IMR-90 (cell line): Measurements from ENCODE around the gene HOXA3. TPM values are rescaled to one million over a fixed set of nuclear protein-coding genes. Genes with fewer than 3 reads are reported as not detected.

Source experiments
- ATAC-seq: fragments of 200-7000 bp; cut with Tn5 transposase; 2 replicates; pipeline ENCODE4 v1.9.1; 2020; ENCODE audit warnings: low read depth, mild to moderate bottlenecking, moderate library complexity
- BruUV-seq: library from RNA; stranded (reverse); fragments of 400-500 nt; replicated peaks from 2 replicates; lab custom pipeline; 2021; lab: Mats Ljungman, UMichigan
- CTCF ChIA-PET: fragments of 300-600 bp; formaldehyde crosslinking; extraction: SDS; loops from one replicate; lab custom pipeline; 2021; ENCODE audit warnings: antibody characterized with exemption; lab: Yijun Ruan, JAX
- POLR2A ChIA-PET: fragments of 300-600 bp; sonication (Branson Sonifier 250); formaldehyde crosslinking; loops from one replicate; lab custom pipeline; 2022; ENCODE audit warnings: antibody characterized with exemption; ENCODE audit not compliant: unreplicated experiment; lab: Charles Lee
- DNase-seq: peaks from one replicate; pipeline ENCODE4 v3.0.0; 2013
- H2AFZ ChIP-seq: replicated peaks from 2 replicates; pipeline ENCODE3; 2013; ENCODE audit warnings: low read length, mild to moderate bottlenecking; ENCODE audit not compliant: poor library complexity
- H2AK5ac ChIP-seq: 2 replicates; pipeline ENCODE4 v1.6.1; 2013; ENCODE audit warnings: low read depth, low read length, inconsistent platforms
- H2AK9ac ChIP-seq: replicated peaks from 2 replicates; pipeline ENCODE3; 2013; ENCODE audit warnings: mild to moderate bottlenecking, low read depth, low read length, moderate library complexity; ENCODE audit not compliant: poor library complexity
- H2BK120ac ChIP-seq: 2 replicates; pipeline ENCODE4 v1.6.1; 2013; ENCODE audit warnings: low read depth, low read length, inconsistent platforms
- H2BK15ac ChIP-seq: 3 replicates; pipeline ENCODE4 v1.6.1; 2013; ENCODE audit warnings: low read depth, low read length, inconsistent platforms
- H2BK20ac ChIP-seq: 2 replicates; pipeline ENCODE4 v1.6.1; 2013; ENCODE audit warnings: low read depth, mild to moderate bottlenecking, inconsistent platforms, low read length, moderate library complexity
- H2BK5ac ChIP-seq: 2 replicates; pipeline ENCODE4 v1.6.1; 2013; ENCODE audit warnings: mild to moderate bottlenecking, low read depth, low read length, inconsistent platforms; ENCODE audit not compliant: poor library complexity, severe bottlenecking
- H3K14ac ChIP-seq: replicated peaks from 2 replicates; pipeline ENCODE4 v1.6.1; 2013; ENCODE audit warnings: low read depth, low read length, inconsistent platforms
- H3K18ac ChIP-seq: 2 replicates; pipeline ENCODE4 v1.6.1; 2013; ENCODE audit warnings: low read depth, low read length, control low read depth
- H3K23ac ChIP-seq: 2 replicates; pipeline ENCODE4 v1.6.1; 2013; ENCODE audit warnings: low read depth, low read length, inconsistent platforms
- H3K27ac ChIP-seq: 2 replicates; pipeline ENCODE4 v1.5.1; 2013; ENCODE audit warnings: mild to moderate bottlenecking, control low read depth, low read length; ENCODE audit not compliant: insufficient read depth
- H3K27me3 ChIP-seq: 2 replicates; pipeline ENCODE4 v1.6.1; 2013; ENCODE audit warnings: low read length; ENCODE audit not compliant: control insufficient read depth, insufficient read depth
- H3K36me3 ChIP-seq: 2 replicates; pipeline ENCODE4 v1.6.1; 2013; ENCODE audit warnings: low read length, mixed read lengths; ENCODE audit not compliant: control insufficient read depth, insufficient read depth
- H3K4ac ChIP-seq: 2 replicates; pipeline ENCODE4 v1.6.1; 2013; ENCODE audit warnings: low read depth, low read length, inconsistent platforms
- H3K4me1 ChIP-seq: 2 replicates; pipeline ENCODE4 v1.6.1; 2013; ENCODE audit warnings: low read length, mixed read lengths; ENCODE audit not compliant: control insufficient read depth, insufficient read depth
- H3K4me2 ChIP-seq: 2 replicates; pipeline ENCODE4 v1.6.1; 2013; ENCODE audit warnings: low read depth, mild to moderate bottlenecking, control low read depth, low read length, moderate library complexity
- H3K4me3 ChIP-seq: 2 replicates; pipeline ENCODE4 v1.5.1; 2013; ENCODE audit warnings: low read depth, mild to moderate bottlenecking, control low read depth, low read length, moderate library complexity; ENCODE audit not compliant: insufficient read depth
- H3K56ac ChIP-seq: 2 replicates; pipeline ENCODE4 v1.6.1; 2013; ENCODE audit warnings: low read length, inconsistent platforms; ENCODE audit not compliant: insufficient read depth; ENCODE audit errors: extremely low read depth
- H3K79me1 ChIP-seq, 2 experiments: 2 replicates each; pipeline ENCODE4 v1.6.1; 2013; ENCODE audit warnings: low read length in 2 of 2, inconsistent platforms in 1 of 2, low read depth in 1 of 2
- H3K9ac ChIP-seq: 2 replicates; pipeline ENCODE4 v1.6.1; 2013; ENCODE audit warnings: low read depth, low read length, control low read depth
- H3K9me1 ChIP-seq: 2 replicates; pipeline ENCODE4 v1.6.1; 2013; ENCODE audit warnings: low read length, inconsistent platforms; ENCODE audit not compliant: insufficient read depth
- H3K9me3 ChIP-seq: 2 replicates; pipeline ENCODE4 v1.6.1; 2013; ENCODE audit warnings: low read length; ENCODE audit not compliant: control insufficient read depth, insufficient read depth
- H4K20me1 ChIP-seq: 2 replicates; pipeline ENCODE4 v1.6.1; 2013; ENCODE audit warnings: low read length, inconsistent platforms; ENCODE audit not compliant: insufficient read depth
- H4K5ac ChIP-seq: 2 replicates; pipeline ENCODE4 v1.6.1; 2013; ENCODE audit warnings: mild to moderate bottlenecking, low read depth, low read length, control low read depth
- H4K8ac ChIP-seq, 2 experiments: 2 replicates each; pipeline ENCODE4 v1.6.1; 2013; ENCODE audit warnings: low read depth in 2 of 2, low read length in 2 of 2, control low read depth in 1 of 2, inconsistent platforms in 1 of 2
- H4K91ac ChIP-seq: 2 replicates; pipeline ENCODE4 v1.6.1; 2013; ENCODE audit warnings: low read depth, low read length, inconsistent platforms; ENCODE audit not compliant: insufficient read depth
- BHLHE40 ChIP-seq: fragments of 150-350 bp; IDR thresholded peaks from 2 replicates; pipeline ENCODE4 v1.6.1; 2016; ENCODE audit warnings: mild to moderate bottlenecking, low read depth, low read length
- SMC3 ChIP-seq: fragments of 150-350 bp; IDR thresholded peaks from 2 replicates; pipeline ENCODE4 v1.6.1; 2016; ENCODE audit warnings: low read depth, mild to moderate bottlenecking, antibody characterized with exemption, low read length, moderate library complexity
- WGBS, 2 experiments: methylation state at CpG; one replicate each; pipeline versions ENCODE4 v1.1.5 to v1.1.7; 2013; ENCODE audit warnings: missing lambda C conversion rate in 2 of 2; ENCODE audit not compliant: insufficient read length in 1 of 2; ENCODE audit errors: extremely low coverage in 2 of 2; 5-methylcytosine and 5-hydroxymethylcytosine counted together
- dilution Hi-C: fragments of 300-500 bp; cut with HindIII; formaldehyde crosslinking; loops from one replicate; pipeline ENCODE4 v1.14.3; 2018; ENCODE audit warnings: low sequenced_read_pairs; ENCODE audit not compliant: unreplicated experiment
- in situ Hi-C: fragments of 300-500 bp; cut with MboI; formaldehyde crosslinking; loops from 3 replicates; pipeline ENCODE4 v1.14.3; 2019; ENCODE audit warnings: low sequenced_read_pairs, inconsistent platforms, mixed read lengths
- intact Hi-C: fragments of 100-400 bp; cut with micrococcal nuclease; formaldehyde crosslinking; loops from 2 replicates; pipeline ENCODE4 v1.10.0; 2022
- polyA plus RNA-seq, 3 experiments: library from polyadenylated mRNA; depleted of rRNA; stranded (reverse); fragments of >200 nt; gene quantifications; 2 replicates each; pipeline ENCODE4 v1.2.3, GENCODE V29; 2012; ENCODE audit warnings: low replicate concordance in 1 of 3
- total RNA-seq: library from RNA; depleted of rRNA; stranded (reverse); fragments of >200 nt; gene quantifications from 2 replicates; pipeline ENCODE4 v1.2.3, GENCODE V29; 2012
- TF ChIP-seq, protein P1 (sequence below): fragments of 150-350 bp; IDR thresholded peaks from 2 replicates; pipeline ENCODE4 v1.6.1; 2016; ENCODE audit warnings: low read depth, mild to moderate bottlenecking, low read length, moderate library complexity, borderline replicate concordance

Gene HOXA3
- total and polyA plus RNA-seq, 2 of the 4 experiments (the other 2 are of a cell fraction): 0.90 to 5.4 TPM

DNA sequence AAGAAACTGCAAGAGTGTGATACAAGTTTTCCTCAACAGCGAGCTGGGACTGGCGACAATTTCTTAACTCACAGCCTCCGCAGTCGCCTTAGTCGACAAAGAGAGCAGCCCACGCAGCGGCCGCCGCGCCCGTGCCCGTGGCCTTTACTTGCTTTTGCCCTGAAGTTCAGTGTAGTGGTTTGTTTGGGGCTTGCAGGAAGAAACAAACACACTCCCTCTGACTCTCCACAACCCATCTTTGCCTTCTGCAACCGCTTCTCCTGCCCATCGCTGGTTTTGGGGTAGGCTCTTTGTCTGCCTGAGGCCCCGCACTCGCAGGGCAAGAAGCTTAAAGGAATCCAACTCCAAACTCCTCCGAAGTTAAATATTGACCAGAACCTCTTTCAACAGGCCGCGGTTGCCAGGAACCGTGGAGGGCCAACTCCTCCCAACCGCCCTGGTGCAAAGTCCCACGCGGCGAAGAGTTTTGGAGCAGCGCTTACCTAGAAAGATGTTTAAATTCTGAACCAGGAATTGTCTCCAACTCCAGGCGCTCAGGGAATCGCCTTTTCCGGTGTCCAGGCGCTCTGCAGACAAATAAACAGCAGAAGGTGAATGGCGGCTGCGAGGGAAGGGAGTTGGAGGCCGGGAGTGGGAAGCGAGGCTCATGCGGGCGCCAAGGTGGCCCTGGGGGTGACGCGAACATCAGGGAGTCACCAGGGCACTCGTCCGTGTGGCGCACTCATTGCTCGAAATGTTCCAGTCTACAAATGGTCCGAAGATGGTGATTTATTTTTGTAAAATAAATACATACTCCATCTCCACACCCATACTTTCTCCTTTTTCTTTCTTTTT is 30.1 kb downstream of the HOXA3 start:
- Histone ChIP-seq H3K9me1 (peaks cover 12% of the 10 kb centered on the region), H3K9me3 (no peaks in the 10 kb centered on the region), H4K91ac (peak overlapping the region; percentile 96), H2BK20ac (peak overlapping the region; percentile 63), H3K4me1 (peaks cover 36% of the 10 kb centered on the region), H3K4me3 (peak overlapping the region; percentile 48), H2BK15ac (peak overlapping the region; percentile 64), H2BK120ac (peak overlapping the region; percentile 94), H2AFZ (peak overlapping the region; percentile 84), H3K18ac (peak overlapping the region; percentile 67), H4K20me1 (0 out of 2 replicates have a peak, but pooled peaks cover 2% of the 10 kb centered on the region), H2AK5ac (peak overlapping the region; percentile 76), H3K27ac (peak overlapping the region; percentile 99), H3K23ac (peak overlapping the region; percentile 80), H3K4me2 (peak overlapping the region; percentile 95), H3K36me3 (peaks cover 2% of the 10 kb centered on the region; the same call in 1 of the 2 replicates), H3K9ac (peak overlapping the region; percentile 96), H4K5ac (peak overlapping the region; percentile 92), H3K4ac (peak overlapping the region; percentile 98), H2AK9ac (peak overlapping the region; percentile 87), H3K14ac (peak overlapping the region; percentile 94), H2BK5ac (peak overlapping the region; percentile 88), H3K56ac (peak overlapping the region; percentile 76), H3K27me3 (no peaks in the 10 kb centered on the region), H3K79me1 (peaks cover 5 to 51% of the 10 kb centered on the region in 2 experiments; a peak in 3 of 4 replicates), H4K8ac (peak overlapping the region; percentile 90 to 93)
- dilution Hi-C loops (no loop called here), in situ Hi-C loops (no loop called here), intact Hi-C loops (loop anchor here (2.0 to 5.0 kb wide), 2 partner anchors 23 to 920 kb away; partner anchors contain the start of genes CBX3 and HNRNPA2B1)
- DNase-seq: peak; percentile 41
- 14% methylated on average over 4 of the region's 42 CpGs; no CpG with 5 or more reads in 1 of the 2 experiments for WGBS, 2 experiments
- TF ChIP-seq BHLHE40 (peak; percentile 63), SMC3 (no peak)
- TF ChIP-seq, protein P1, sequence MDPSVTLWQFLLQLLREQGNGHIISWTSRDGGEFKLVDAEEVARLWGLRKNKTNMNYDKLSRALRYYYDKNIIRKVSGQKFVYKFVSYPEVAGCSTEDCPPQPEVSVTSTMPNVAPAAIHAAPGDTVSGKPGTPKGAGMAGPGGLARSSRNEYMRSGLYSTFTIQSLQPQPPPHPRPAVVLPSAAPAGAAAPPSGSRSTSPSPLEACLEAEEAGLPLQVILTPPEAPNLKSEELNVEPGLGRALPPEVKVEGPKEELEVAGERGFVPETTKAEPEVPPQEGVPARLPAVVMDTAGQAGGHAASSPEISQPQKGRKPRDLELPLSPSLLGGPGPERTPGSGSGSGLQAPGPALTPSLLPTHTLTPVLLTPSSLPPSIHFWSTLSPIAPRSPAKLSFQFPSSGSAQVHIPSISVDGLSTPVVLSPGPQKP: no peak
- ChIA-PET CTCF (interaction anchor here (0.6 to 1.2 kb wide), 2 partner anchors 17 to 41 kb away, joined by 3 to 5 read pairs; no protein-coding TSS in a partner anchor), POLR2A (interaction anchor here (1.5 kb wide), 1 partner anchor 16 kb away, joined by 3 read pairs; no protein-coding TSS in a partner anchor)
- BruUV-seq: no TSS peak
- no peak for ATAC-seq
